ENCODE results near the gene CACNA2D1. TPM values are rescaled to one million over a fixed set of nuclear protein-coding genes. Genes with fewer than 3 reads are reported as not detected.

The CACNA2D1 gene
- total RNA-seq, 3 donors from 2014 or later (not counting 1 experiment from before 2014, with no cell fraction given) = not detected

DNA sequence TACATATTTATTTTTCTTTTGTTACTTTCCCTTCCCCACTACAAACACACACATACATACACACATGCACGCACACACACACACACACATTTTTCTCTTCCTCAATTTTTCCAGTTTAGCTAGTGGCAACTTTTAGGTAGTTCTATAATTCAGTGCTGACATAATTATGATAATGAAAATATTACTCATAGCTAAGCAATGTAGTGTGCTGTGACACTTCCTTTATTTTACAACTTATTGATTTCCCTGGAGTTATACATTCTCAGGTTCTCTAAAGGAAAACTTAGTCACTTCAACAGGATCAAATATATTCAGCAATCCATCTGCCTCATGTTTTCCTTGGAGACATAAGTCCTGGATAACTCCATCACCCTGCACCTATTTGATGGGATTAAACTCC is 151.6 kb downstream of the CACNA2D1 start:
- DNase-seq (no peak), ATAC-seq (no peak)
- Histone ChIP-seq H3K36me3 (ENCODE audit: control insufficient read depth, insufficient read depth, low read length) (no peaks in the 10 kb centered on the region), H3K27ac (ENCODE audit: low read length) (no peak overlapping the region), H3K4me1 (ENCODE audit: control insufficient read depth, insufficient read depth, low read length) (no peaks in the 10 kb centered on the region), H3K9me3 (ENCODE audit: control insufficient read depth, insufficient read depth, low read length) (no peaks in the 10 kb centered on the region), H3K27me3 (ENCODE audit: control insufficient read depth, insufficient read depth, low read length) (no peaks in the 10 kb centered on the region), H3K4me3 (ENCODE audit: low read length) (no peak overlapping the region)
- TF ChIP-seq, protein P1, sequence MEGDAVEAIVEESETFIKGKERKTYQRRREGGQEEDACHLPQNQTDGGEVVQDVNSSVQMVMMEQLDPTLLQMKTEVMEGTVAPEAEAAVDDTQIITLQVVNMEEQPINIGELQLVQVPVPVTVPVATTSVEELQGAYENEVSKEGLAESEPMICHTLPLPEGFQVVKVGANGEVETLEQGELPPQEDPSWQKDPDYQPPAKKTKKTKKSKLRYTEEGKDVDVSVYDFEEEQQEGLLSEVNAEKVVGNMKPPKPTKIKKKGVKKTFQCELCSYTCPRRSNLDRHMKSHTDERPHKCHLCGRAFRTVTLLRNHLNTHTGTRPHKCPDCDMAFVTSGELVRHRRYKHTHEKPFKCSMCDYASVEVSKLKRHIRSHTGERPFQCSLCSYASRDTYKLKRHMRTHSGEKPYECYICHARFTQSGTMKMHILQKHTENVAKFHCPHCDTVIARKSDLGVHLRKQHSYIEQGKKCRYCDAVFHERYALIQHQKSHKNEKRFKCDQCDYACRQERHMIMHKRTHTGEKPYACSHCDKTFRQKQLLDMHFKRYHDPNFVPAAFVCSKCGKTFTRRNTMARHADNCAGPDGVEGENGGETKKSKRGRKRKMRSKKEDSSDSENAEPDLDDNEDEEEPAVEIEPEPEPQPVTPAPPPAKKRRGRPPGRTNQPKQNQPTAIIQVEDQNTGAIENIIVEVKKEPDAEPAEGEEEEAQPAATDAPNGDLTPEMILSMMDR (IDR thresholded peaks at IDR 0.05) = no peak
- H3K36me3 Mint-ChIP-seq = no peaks in the 10 kb centered on the region
- intact Hi-C loops (cut with micrococcal nuclease) = no loop called here
- H3K9me3 Mint-ChIP-seq = peaks cover 2 to 6% of the 10 kb centered on the region in 2 donors
- no peaks in the 10 kb centered on the region for H3K27me3 Mint-ChIP-seq (ENCODE audit: low read depth in 2 of 2)
- H3K27ac Mint-ChIP-seq = no peak overlapping the region
- no peak overlapping the region for H3K4me3 Mint-ChIP-seq
- no peaks in the 10 kb centered on the region for H3K4me1 Mint-ChIP-seq
- 80% methylated on average over 1 of the region's 1 CpG for WGBS (ENCODE audit: insufficient coverage)

DNA sequence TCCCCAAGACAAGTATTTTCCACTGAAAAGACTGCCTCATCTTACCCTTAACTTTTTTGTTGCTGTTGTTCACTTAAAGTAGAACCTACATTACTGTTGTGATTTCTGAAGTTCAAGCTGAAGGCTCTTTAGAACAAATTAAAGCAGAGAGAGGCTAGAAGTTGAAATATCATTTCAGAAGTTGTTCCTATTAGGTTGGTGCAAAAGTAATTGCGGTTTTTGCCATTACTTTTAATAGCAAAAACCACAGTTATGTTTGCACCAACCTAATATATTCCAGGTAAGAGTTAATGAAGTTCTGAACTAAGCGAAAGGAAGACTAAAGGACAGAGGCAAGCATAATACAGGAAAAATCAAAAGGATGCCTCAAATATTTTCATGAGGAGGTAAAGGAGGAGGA is 153.7 kb downstream of the CACNA2D1 start:
- Histone ChIP-seq H3K4me3 (ENCODE audit: low read length) (no peak overlapping the region), H3K4me1 (ENCODE audit: control insufficient read depth, insufficient read depth, low read length) (no peaks in the 10 kb centered on the region), H3K9me3 (ENCODE audit: control insufficient read depth, insufficient read depth, low read length) (no peaks in the 10 kb centered on the region), H3K27ac (ENCODE audit: low read length) (no peak overlapping the region), H3K36me3 (ENCODE audit: control insufficient read depth, insufficient read depth, low read length) (no peaks in the 10 kb centered on the region), H3K27me3 (ENCODE audit: control insufficient read depth, insufficient read depth, low read length) (no peaks in the 10 kb centered on the region)
- intact Hi-C loops (cut with micrococcal nuclease) = no loop called here
- no peak for ATAC-seq
- DNase-seq = no peak
- Mint-ChIP-seq H3K27ac (no peak overlapping the region), H3K27me3 (ENCODE audit: low read depth in 2 of 2) (no peaks in the 10 kb centered on the region), H3K4me3 (no peak overlapping the region), H3K36me3 (no peaks in the 10 kb centered on the region), H3K4me1 (no peaks in the 10 kb centered on the region), H3K9me3 (peaks cover 6 to 9% of the 10 kb centered on the region in 2 donors)
- TF ChIP-seq, protein P1 (IDR thresholded peaks at IDR 0.05) = no peak
- 100% methylated on average over 1 of the region's 2 CpGs for WGBS (ENCODE audit: insufficient coverage)

- ATAC-seq (no peak), DNase-seq (no peak)
- no peak overlapping the region for H3K4me3 ChIP-seq (ENCODE audit: low read length)
- no peaks in the 10 kb centered on the region for H3K36me3 ChIP-seq (ENCODE audit: control insufficient read depth, insufficient read depth, low read length)
- no peak overlapping the region for H3K27ac Mint-ChIP-seq
- no peaks in the 10 kb centered on the region for H3K36me3 Mint-ChIP-seq
- H3K4me3 Mint-ChIP-seq = no peak overlapping the region
- no peaks in the 10 kb centered on the region for H3K27me3 ChIP-seq (ENCODE audit: control insufficient read depth, insufficient read depth, low read length)
- no peaks in the 10 kb centered on the region for H3K4me1 Mint-ChIP-seq
- intact Hi-C loops (cut with micrococcal nuclease) = no loop called here
- no peaks in the 10 kb centered on the region for H3K4me1 ChIP-seq (ENCODE audit: control insufficient read depth, insufficient read depth, low read length)
- H3K9me3 Mint-ChIP-seq = peaks cover 6 to 9% of the 10 kb centered on the region in 2 donors
- H3K27ac ChIP-seq (ENCODE audit: low read length) = no peak overlapping the region
- H3K9me3 ChIP-seq (ENCODE audit: control insufficient read depth, insufficient read depth, low read length) = no peaks in the 10 kb centered on the region
- TF ChIP-seq, protein P1 (IDR thresholded peaks at IDR 0.05) = no peak
- no CpG with 5 or more reads among the region's 2 CpGs for WGBS (ENCODE audit: insufficient coverage)
- no peaks in the 10 kb centered on the region for H3K27me3 Mint-ChIP-seq (ENCODE audit: low read depth in 2 of 2)
Observed at GRCh38 chr7:82289152-82289535, 154.4 kb downstream of the CACNA2D1 start.

DNA sequence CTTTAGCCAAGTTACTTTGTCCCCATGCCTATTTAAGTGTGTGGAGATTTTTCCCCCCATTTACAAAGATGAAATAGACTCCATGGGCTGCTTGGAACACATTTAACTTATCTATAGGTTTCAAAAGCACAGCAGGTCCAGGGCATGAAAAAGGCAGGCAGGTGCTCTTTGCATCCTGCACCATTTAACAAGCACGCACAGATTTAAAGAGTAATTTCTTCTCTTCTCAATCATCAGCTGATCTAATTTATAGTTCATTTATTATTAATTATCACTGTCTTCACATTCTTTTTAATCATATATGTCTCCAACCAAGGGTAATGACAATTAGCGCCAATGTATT is 156.8 kb downstream of the CACNA2D1 start:
- intact Hi-C loops (cut with micrococcal nuclease) = no loop called here
- Mint-ChIP-seq H3K36me3 (no peaks in the 10 kb centered on the region), H3K9me3 (peaks cover 7 to 9% of the 10 kb centered on the region in 2 donors), H3K27me3 (ENCODE audit: low read depth in 2 of 2) (no peaks in the 10 kb centered on the region), H3K4me1 (no peaks in the 10 kb centered on the region), H3K4me3 (no peak overlapping the region), H3K27ac (no peak overlapping the region)
- Histone ChIP-seq H3K4me1 (ENCODE audit: control insufficient read depth, insufficient read depth, low read length) (no peaks in the 10 kb centered on the region), H3K36me3 (ENCODE audit: control insufficient read depth, insufficient read depth, low read length) (no peaks in the 10 kb centered on the region), H3K4me3 (ENCODE audit: low read length) (no peak overlapping the region), H3K27ac (ENCODE audit: low read length) (no peak overlapping the region), H3K27me3 (ENCODE audit: control insufficient read depth, insufficient read depth, low read length) (no peaks in the 10 kb centered on the region), H3K9me3 (ENCODE audit: control insufficient read depth, insufficient read depth, low read length) (no peaks in the 10 kb centered on the region)
- 100% methylated on average over 1 of the region's 2 CpGs for WGBS (ENCODE audit: insufficient coverage)
- ATAC-seq (no peak), DNase-seq (no peak)
- TF ChIP-seq, protein P1 (IDR thresholded peaks at IDR 0.05) = no peak
